Body of pancreas (tissue), 4 donors: ENCODE results near the gene BSND.

ENCODE experiments used
- CTCF ChIP-seq, 7 experiments: fragments of 450-650 bp in 4 of 7; fragments of 200-600 bp in 3 of 7; sonication (generic) in 3 of 7; IDR thresholded peaks; one replicate each; pipeline ENCODE4 v1.5.1; 2016 to 2019; ENCODE audit warnings: antibody characterized with exemption in 7 of 7
- POLR2A ChIP-seq, 3 donors: fragments of 450-650 bp; IDR thresholded peaks; one replicate each; pipeline ENCODE4 v1.6.1; 2016; ENCODE audit warnings: antibody characterized with exemption in 3 of 3, mild to moderate bottlenecking in 2 of 3

DNA sequence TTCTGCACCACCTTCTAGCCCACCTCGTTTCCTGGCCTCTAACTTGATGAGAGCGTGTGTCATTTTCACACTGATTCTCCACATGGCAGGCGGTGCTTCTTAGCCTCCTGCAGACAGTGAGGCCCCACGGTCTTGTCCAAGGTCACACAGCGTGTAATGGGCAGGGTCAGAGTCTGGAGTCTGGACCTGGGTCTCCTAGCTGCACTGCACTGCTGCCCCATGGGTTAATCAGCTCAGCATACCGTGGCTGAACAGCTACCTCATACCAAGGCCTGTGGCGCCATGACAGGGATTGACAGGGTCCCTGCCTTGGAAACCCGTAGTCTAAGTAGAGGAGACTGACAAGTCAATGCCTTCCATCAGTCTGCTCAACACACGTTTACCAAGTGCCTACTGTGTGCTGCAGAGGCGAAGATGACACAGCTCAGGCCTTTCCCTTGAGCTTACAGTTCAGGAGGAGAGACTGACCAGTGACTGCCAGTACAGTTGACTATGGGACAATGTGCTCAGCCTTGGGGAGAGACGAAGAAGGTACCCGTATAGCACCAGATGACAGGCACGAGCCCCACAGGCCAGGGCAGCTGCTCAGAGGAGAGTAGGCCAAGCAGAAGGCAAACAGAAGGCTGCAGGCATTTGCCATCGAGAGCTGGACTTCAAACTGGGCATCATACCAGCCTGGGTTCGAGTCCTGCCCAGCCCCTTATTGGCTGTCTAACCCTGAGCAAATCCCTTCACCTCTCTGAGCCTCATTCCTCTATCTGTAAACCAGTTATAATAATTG is 46.1 kb downstream of the BSND start:
- no peak for TF ChIP-seq CTCF (IDR thresholded peaks at IDR 0.05)
- no peak for TF ChIP-seq POLR2A (IDR thresholded peaks at IDR 0.05)
